ENCODE measurements around the gene ASB15.

ASB15 gene

GRCh38 chr7:123675181-123675473 is 73.5 kb downstream of the ASB15 start:
- Histone ChIP-seq H3K9me3 (ENCODE audit: insufficient read depth, low read length, severe bottlenecking) (no peaks in the 10 kb centered on the region), H3K4me2 (ENCODE audit: insufficient read depth, low read length) (no peak overlapping the region), H3K27ac (ENCODE audit: low read length) (no peak overlapping the region), H3K4me3 (ENCODE audit: low read depth in 1 of 2, low read length in 2 of 2) (no peak overlapping the region), H3K79me2 (ENCODE audit: insufficient read depth, low read length) (no peaks in the 10 kb centered on the region), H3K36me3 (ENCODE audit: insufficient read depth, low read length) (no peaks in the 10 kb centered on the region), H3K9ac (ENCODE audit: low read depth, low read length) (no peak overlapping the region), H4K20me1 (ENCODE audit: insufficient read depth, low read length) (no peaks in the 10 kb centered on the region), H3K4me1 (ENCODE audit: insufficient read depth, low read length) (no peaks in the 10 kb centered on the region), H2AFZ (ENCODE audit: low read depth, low read length) (no peak overlapping the region), H3K27me3 (ENCODE audit: insufficient read depth, low read length, poor library complexity) (no peaks in the 10 kb centered on the region)
- no peak for DNase-seq
- no peak for ATAC-seq (ENCODE audit: insufficient read depth, low read depth)
- TF ChIP-seq EZH2 (IDR thresholded peaks at IDR 0.05; ENCODE audit: borderline replicate concordance, low read depth, low read length, severe bottlenecking) (no peak), CTCF (IDR thresholded peaks at IDR 0.05; ENCODE audit: borderline replicate concordance, extremely low read depth, low read length, poor library complexity, severe bottlenecking) (no peak)

- Histone ChIP-seq H3K9me3 (ENCODE audit: insufficient read depth, low read length, severe bottlenecking) (no peaks in the 10 kb centered on the region), H3K4me2 (ENCODE audit: insufficient read depth, low read length) (no peak overlapping the region), H3K4me3 (ENCODE audit: low read depth in 1 of 2, low read length in 2 of 2) (no peak overlapping the region), H3K27ac (ENCODE audit: low read length) (no peak overlapping the region), H3K36me3 (ENCODE audit: insufficient read depth, low read length) (peaks cover 8% of the 10 kb centered on the region), H3K4me1 (ENCODE audit: insufficient read depth, low read length) (no peaks in the 10 kb centered on the region), H2AFZ (ENCODE audit: low read depth, low read length) (no peak overlapping the region), H3K27me3 (ENCODE audit: insufficient read depth, low read length, poor library complexity) (no peaks in the 10 kb centered on the region), H3K79me2 (ENCODE audit: insufficient read depth, low read length) (no peaks in the 10 kb centered on the region), H4K20me1 (ENCODE audit: insufficient read depth, low read length) (no peaks in the 10 kb centered on the region), H3K9ac (ENCODE audit: low read depth, low read length) (no peak overlapping the region)
- ATAC-seq (ENCODE audit: insufficient read depth, low read depth) (no peak), DNase-seq (no peak)
- TF ChIP-seq EZH2 (IDR thresholded peaks at IDR 0.05; ENCODE audit: borderline replicate concordance, low read depth, low read length, severe bottlenecking) = no peak
- TF ChIP-seq CTCF (IDR thresholded peaks at IDR 0.05; ENCODE audit: borderline replicate concordance, extremely low read depth, low read length, poor library complexity, severe bottlenecking) = no peak
Measured at GRCh38 chr7:123677061-123677715, 75.6 kb downstream of the ASB15 start.

- H3K36me3 ChIP-seq (ENCODE audit: insufficient read depth, low read length) = peaks cover 25% of the 10 kb centered on the region
Measured at GRCh38 chr7:123679614-123680013, 78.0 kb downstream of the ASB15 start.

More at GRCh38 chr7:123679614-123680013, 78.0 kb downstream of the ASB15 start:
- no peaks in the 10 kb centered on the region for H3K27me3 ChIP-seq (ENCODE audit: insufficient read depth, low read length, poor library complexity)
- no peak overlapping the region for H3K4me3 ChIP-seq (ENCODE audit: low read depth in 1 of 2, low read length in 2 of 2)
- TF ChIP-seq CTCF (IDR thresholded peaks at IDR 0.05; ENCODE audit: borderline replicate concordance, extremely low read depth, low read length, poor library complexity, severe bottlenecking) = no peak
- TF ChIP-seq EZH2 (IDR thresholded peaks at IDR 0.05; ENCODE audit: borderline replicate concordance, low read depth, low read length, severe bottlenecking) = no peak
- no peak overlapping the region for H2AFZ ChIP-seq (ENCODE audit: low read depth, low read length)
- ATAC-seq (ENCODE audit: insufficient read depth, low read depth) (no peak), DNase-seq (no peak)
- no peaks in the 10 kb centered on the region for H4K20me1 ChIP-seq (ENCODE audit: insufficient read depth, low read length)
- H3K4me2 ChIP-seq (ENCODE audit: insufficient read depth, low read length) = no peak overlapping the region
- H3K27ac ChIP-seq (ENCODE audit: low read length) = no peak overlapping the region
- no peaks in the 10 kb centered on the region for H3K4me1 ChIP-seq (ENCODE audit: insufficient read depth, low read length)
- H3K9ac ChIP-seq (ENCODE audit: low read depth, low read length) = no peak overlapping the region
- no peaks in the 10 kb centered on the region for H3K79me2 ChIP-seq (ENCODE audit: insufficient read depth, low read length)
- H3K9me3 ChIP-seq (ENCODE audit: insufficient read depth, low read length, severe bottlenecking) = no peaks in the 10 kb centered on the region
